ENCODE measurements around the gene PTPRK.

DNA sequence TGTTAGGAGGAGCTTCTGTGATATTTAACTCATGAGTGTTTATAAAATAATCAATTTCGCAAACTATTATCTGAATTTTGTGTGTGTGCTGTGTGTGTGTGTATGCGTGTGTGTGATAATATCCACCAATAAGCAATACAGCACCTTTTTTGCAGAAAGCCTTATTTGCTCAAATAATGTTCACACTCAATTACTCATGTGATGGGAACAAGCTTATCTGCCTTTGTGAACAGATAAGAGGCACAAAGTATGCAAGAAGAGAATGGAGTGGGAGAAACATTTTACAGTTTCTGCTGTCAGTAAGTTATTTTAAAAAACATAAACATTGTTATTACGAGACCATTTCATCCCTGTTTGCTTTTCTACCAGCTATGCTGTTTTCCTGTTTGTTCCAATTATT, 36.7 kb upstream of the PTPRK start:
- no peak for TF ChIP-seq TAF1 (IDR thresholded peaks at IDR 0.05; ENCODE audit: low read depth)
- TF ChIP-seq, protein P1, sequence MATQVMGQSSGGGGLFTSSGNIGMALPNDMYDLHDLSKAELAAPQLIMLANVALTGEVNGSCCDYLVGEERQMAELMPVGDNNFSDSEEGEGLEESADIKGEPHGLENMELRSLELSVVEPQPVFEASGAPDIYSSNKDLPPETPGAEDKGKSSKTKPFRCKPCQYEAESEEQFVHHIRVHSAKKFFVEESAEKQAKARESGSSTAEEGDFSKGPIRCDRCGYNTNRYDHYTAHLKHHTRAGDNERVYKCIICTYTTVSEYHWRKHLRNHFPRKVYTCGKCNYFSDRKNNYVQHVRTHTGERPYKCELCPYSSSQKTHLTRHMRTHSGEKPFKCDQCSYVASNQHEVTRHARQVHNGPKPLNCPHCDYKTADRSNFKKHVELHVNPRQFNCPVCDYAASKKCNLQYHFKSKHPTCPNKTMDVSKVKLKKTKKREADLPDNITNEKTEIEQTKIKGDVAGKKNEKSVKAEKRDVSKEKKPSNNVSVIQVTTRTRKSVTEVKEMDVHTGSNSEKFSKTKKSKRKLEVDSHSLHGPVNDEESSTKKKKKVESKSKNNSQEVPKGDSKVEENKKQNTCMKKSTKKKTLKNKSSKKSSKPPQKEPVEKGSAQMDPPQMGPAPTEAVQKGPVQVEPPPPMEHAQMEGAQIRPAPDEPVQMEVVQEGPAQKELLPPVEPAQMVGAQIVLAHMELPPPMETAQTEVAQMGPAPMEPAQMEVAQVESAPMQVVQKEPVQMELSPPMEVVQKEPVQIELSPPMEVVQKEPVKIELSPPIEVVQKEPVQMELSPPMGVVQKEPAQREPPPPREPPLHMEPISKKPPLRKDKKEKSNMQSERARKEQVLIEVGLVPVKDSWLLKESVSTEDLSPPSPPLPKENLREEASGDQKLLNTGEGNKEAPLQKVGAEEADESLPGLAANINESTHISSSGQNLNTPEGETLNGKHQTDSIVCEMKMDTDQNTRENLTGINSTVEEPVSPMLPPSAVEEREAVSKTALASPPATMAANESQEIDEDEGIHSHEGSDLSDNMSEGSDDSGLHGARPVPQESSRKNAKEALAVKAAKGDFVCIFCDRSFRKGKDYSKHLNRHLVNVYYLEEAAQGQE (IDR thresholded peaks at IDR 0.05; ENCODE audit: low read depth): no peak

All from Ishikawa (cell line).